Kidney epithelial cell (primary cell): ENCODE measurements around the gene THSD7B. TPM values are rescaled to one million over a fixed set of nuclear protein-coding genes. Genes with fewer than 3 reads are reported as not detected.

Experiments
- DNase-seq: peaks from one replicate; pipeline ENCODE4 v3.0.0-alpha.2; 2010; ENCODE audit warnings: low read depth
- H3K27me3 ChIP-seq: 2 replicates; pipeline ENCODE4 v1.6.0; 2011; ENCODE audit warnings: low read length; ENCODE audit not compliant: control insufficient read depth, insufficient read depth
- H3K36me3 ChIP-seq: 2 replicates; pipeline ENCODE4 v1.5.1; 2011; ENCODE audit warnings: low read length; ENCODE audit not compliant: control insufficient read depth, insufficient read depth
- H3K4me3 ChIP-seq: 2 replicates; pipeline ENCODE4 v1.5.1; 2011; ENCODE audit warnings: low read depth, mild to moderate bottlenecking, control low read depth, low read length
- total RNA-seq: library from RNA; depleted of rRNA; stranded (reverse); fragments of >200 nt; gene quantifications from 2 replicates; pipeline ENCODE4 v1.2.3, GENCODE V29; 2015
- TF ChIP-seq, protein P1 (sequence below): IDR thresholded peaks from 2 replicates; pipeline ENCODE4 v1.5.1; 2011; ENCODE audit warnings: mild to moderate bottlenecking, moderate library complexity, low read length, control low read depth, inconsistent platforms; ENCODE audit not compliant: insufficient read depth, poor library complexity, severe bottlenecking

The THSD7B gene
- total RNA-seq, 1 donor from 2014 or later = 0.04 TPM

GRCh38 chr2:136986605-136987221 lies 221.4 kb downstream of the THSD7B start:
- no peak for DNase-seq
- no peaks in the 10 kb centered on the region for H3K27me3 ChIP-seq
- H3K36me3 ChIP-seq = no peaks in the 10 kb centered on the region
- H3K4me3 ChIP-seq = no peak overlapping the region
- TF ChIP-seq, protein P1, sequence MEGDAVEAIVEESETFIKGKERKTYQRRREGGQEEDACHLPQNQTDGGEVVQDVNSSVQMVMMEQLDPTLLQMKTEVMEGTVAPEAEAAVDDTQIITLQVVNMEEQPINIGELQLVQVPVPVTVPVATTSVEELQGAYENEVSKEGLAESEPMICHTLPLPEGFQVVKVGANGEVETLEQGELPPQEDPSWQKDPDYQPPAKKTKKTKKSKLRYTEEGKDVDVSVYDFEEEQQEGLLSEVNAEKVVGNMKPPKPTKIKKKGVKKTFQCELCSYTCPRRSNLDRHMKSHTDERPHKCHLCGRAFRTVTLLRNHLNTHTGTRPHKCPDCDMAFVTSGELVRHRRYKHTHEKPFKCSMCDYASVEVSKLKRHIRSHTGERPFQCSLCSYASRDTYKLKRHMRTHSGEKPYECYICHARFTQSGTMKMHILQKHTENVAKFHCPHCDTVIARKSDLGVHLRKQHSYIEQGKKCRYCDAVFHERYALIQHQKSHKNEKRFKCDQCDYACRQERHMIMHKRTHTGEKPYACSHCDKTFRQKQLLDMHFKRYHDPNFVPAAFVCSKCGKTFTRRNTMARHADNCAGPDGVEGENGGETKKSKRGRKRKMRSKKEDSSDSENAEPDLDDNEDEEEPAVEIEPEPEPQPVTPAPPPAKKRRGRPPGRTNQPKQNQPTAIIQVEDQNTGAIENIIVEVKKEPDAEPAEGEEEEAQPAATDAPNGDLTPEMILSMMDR = no peak

- Histone ChIP-seq H3K36me3 (no peaks in the 10 kb centered on the region), H3K27me3 (no peaks in the 10 kb centered on the region), H3K4me3 (no peak overlapping the region)
- no peak for DNase-seq
- TF ChIP-seq, protein P1 = no peak
Measured at GRCh38 chr2:136990316-136990715, 225.0 kb downstream of the THSD7B start.

- Histone ChIP-seq H3K27me3 (no peaks in the 10 kb centered on the region), H3K36me3 (no peaks in the 10 kb centered on the region), H3K4me3 (no peak overlapping the region)
- TF ChIP-seq, protein P1 = no peak
- DNase-seq = no peak
Measured at GRCh38 chr2:136994793-136995192, 229.4 kb downstream of the THSD7B start.

DNA sequence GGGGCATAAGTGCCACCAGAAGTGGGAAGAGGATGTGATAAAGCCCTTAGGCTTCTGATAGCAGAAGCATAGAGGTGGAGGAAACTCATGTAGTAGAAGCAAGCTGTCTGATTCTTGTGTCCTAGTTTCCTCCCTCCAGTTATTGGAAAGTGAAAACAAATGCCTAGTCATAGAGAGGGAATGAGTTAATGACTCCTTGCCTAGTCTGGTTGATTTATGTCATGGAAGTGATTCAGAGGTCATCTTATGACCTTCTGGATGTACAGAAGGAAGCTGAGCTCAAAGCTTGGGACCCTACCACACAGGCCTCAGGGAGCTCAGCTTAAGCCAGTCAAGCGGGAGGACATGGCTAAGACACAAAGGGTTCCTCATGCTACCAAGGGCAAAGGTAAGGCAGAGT lies 232.2 kb downstream of the THSD7B start:
- H3K27me3 ChIP-seq = no peaks in the 10 kb centered on the region
- TF ChIP-seq, protein P1 = no peak
- peak; percentile 38 for DNase-seq
- no peak overlapping the region for H3K4me3 ChIP-seq
- H3K36me3 ChIP-seq = no peaks in the 10 kb centered on the region

DNA sequence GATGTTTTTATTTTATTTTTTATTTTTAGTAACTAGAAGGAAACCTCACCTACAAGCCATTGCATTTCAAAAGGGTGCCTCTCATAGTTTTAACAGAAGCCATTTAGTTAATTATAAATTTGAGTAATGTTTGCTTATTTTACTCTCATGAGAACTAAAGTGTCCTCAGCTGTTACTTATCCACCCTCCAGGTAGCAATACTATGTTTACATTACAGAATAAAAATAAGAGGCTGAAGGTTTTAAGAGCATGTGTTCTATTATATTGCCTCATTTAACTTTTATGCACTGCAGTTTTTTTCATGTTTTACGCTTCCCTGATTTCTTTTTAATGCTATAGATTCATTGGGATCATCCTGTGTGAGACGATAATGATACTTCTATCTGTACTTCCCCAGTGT lies 235.5 kb downstream of the THSD7B start:
- no peak for DNase-seq

More for the DNA sequence above, 235.5 kb downstream of the THSD7B start:
- TF ChIP-seq, protein P1 = no peak
- Histone ChIP-seq H3K36me3 (no peaks in the 10 kb centered on the region), H3K27me3 (no peaks in the 10 kb centered on the region), H3K4me3 (no peak overlapping the region)
